HuH-7 (cell line): ENCODE measurements around the gene SLC6A13.

Experiments used
- DNase-seq: peaks from one replicate; pipeline ENCODE4 v3.0.0; 2011; ENCODE audit warnings: low spot score

The SLC6A13 gene

DNA sequence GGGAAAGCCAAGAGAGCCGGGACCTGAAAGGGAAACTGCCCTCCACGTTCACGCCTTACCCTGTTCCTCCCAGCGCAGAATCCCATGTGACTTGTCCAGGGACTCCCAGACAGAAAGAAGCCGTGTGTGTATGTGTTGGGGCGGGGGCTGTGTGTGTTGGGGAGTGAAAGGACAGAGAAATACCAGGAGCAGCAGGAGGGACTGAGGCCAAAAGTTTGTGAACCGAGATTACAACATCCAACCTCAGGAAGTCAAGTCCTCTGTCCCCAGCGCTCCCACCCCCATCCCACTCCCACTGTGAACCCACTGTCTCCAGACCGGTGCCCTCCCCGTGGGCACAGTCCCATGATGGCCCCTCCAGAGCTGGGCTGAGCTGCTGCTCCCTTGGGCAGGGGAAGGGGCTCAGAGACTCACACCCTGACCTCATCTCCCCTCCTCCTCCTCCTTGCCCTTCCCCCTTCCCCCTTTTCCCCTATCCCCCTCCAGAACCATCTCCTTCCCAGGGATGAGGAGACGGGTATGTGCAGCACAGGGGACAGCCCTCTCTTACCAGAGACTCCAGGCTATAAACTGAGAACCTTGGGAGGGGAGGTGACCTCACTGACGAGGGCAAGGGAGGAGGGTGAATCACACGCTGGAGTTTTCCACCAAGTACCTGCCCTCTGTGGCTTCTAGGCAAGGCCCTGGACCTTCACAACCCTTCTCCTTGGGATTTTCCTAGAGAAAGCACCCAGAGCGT lies 48.5 kb downstream of the SLC6A13 start, which contains the start of gene SLC6A12:
SLC6A12 (minus strand) TSS at position 155 of the 739 bp plus-strand sequence. CDS start 4,171 bp downstream, outside the sequence.
- DNase-seq: no peak

DNA sequence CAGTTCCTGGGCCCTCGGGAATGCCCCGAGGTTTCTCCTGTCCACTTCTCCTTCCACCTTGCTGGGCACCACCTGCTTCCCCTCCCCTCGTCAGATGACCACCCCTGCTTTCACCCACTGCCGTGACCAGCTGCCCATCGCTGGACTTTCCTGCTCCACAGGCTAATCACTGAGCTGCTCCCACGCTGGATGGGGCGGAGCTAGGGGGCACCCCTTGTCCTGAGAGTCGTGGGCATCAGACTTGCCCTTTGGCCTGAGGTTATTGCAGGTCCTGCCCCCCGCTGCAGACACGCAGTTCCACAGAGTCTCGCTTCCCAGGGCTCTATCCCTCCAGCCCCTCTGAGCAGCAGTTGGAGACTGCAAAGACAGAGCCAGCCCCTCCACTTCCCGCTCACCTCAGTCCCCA lies 49.1 kb downstream of the SLC6A13 start:
- DNase-seq: no peak

DNA sequence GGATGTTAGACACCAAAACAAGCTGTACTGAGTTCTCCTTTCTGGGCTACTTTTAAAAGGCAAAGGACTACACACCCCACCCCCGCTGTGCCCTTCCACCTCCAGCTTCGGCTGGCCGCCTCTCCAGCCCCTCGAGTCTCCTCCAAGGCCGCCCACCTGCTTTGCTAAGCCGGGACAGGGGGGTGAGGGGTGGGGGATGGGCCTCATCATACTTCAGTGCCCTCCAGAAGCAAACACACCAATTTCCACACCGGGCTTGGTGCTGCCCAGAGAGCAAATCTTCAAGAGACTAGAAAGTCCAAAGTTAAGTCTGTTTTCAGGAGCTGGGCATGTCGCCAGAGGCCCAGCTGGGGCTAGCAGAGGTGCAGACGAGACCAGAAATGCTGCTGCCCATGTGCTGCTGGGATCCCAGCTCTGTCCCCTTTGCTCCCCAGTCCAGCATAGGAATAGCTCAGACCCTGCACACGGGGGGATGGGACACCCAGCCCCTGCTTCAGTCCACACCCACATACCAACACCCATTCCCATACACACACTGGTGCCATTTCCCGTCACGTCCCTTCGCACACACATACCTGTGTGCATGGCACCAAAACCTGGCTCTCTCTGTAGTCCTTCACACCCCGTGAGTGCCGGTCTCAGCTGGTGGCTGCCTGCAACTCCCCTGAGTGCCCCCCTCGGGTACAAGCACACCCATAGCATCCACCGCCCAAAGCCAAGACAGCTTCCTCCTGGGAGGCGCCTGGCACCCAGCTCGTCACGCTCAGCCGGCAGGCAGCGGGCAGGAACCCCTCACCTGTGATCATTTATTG lies 49.7 kb downstream of the SLC6A13 start:
- no peak for DNase-seq

GRCh38 chr12:212415-212714 lies 50.3 kb downstream of the SLC6A13 start:
- no peak for DNase-seq

DNA sequence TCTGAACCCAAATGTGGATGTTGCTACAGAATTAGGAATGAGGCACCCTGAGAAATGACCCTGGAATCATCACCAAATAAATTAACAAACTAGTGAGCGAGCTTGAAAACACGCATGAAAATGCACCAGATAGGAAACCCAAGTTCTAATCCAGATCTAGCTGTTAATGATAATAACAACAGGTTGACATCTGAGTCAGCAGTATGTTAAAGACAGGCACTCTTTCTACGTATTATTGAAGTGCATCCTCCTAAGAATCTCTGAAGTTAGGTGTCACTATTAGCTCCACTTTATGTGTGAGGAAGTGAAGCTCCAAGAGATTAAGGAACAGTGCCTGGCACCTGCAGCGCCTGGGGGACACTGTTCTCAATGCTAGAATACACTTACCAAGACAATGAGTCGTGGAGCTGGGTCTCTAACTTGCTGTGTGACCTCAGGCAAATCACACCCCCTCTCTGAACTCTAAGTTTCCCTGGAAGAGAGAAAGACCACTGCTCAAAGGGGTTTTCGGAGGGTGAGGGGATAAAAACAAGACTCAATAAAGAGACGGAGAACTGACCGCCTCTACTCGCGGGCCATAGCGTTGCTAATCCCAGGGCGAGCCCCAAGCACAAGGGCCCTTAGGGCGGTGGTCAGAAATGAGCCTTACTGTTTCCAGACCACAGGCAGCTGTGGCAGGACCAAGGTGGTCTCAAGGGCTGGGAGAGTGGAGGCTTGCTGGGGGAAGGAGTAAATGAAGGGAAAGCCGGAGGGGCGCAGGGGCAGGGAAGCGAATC lies 50.8 kb downstream of the SLC6A13 start:
- DNase-seq: no peak

DNA sequence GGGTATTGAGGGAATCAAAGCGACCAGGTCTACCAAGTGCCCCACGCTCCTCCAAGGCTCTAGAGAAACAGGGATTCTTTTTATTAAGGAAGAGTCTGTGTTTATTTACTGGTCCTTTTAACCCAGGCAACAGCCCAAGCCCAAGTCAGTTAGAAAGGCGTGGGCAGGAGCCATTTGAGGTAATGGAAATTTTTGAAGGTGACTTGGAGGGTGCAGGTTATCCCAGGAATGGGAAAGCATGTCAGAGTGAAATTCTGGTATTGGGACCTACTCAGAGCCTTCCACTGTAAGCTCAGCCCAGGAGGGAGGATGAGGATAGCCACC lies 51.5 kb downstream of the SLC6A13 start:
- DNase-seq: peak; percentile 32

- peak; percentile 91 for DNase-seq
Observed at GRCh38 chr12:210277-211141, 52.1 kb downstream of the SLC6A13 start.

DNA sequence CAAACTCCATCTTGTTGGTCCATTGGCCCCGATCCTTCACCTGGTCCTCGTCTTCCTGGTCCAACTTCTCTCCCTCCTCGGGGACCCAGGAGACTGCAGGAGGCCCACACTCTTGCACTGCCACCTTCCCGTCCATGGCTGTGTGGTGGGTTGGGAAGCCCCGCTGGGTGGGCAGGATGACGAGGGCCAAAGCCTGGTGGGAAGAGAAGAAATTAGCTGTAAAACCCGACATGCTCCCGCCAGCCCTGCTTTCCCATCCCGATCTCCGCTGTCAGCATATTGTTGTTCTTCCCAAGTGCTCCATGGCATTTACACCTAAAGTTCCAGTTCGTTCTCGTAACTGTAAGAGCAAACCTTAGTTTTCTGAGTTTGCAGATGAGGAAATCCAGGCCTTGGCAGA lies 52.8 kb downstream of the SLC6A13 start:
- peak; percentile 24 for DNase-seq

DNA sequence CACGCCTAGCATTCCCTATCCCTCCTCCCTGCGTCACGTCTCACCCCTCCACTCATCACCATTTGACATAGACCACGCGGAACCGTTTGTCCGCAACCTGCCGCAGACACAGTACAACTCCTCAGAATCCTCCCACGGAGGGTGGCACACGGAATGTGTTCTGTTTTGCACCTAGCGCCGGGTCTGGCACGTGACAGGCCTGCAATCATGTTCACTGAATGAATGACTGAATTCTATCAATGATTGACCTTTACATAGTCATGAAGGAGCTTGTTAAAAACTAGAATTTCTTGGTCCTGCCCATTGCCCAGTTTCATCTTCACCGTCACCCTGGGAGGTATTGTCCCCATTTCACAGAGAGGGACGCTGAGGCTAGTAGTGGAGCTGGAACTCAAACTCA lies 53.4 kb downstream of the SLC6A13 start:
- no peak for DNase-seq

DNA sequence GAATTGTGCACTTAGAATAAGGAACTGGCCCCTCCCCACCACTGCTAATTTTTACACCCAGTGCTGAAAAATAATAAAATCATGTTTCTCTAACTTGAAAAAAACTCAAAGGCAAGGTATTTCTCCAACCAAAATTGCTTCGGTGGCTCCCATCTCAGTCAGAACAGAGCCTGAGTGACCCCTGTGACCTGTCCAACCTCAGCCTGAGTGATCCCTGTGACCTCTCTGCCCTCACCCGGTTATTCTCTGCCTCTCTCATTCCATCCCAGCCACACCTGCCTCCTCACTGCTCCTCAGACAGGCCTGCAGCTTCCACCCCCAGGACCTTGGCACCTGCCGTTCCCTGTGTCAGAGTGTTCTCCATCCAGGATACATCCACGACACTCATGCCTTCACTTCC lies 53.8 kb downstream of the SLC6A13 start:
- no peak for DNase-seq

DNA sequence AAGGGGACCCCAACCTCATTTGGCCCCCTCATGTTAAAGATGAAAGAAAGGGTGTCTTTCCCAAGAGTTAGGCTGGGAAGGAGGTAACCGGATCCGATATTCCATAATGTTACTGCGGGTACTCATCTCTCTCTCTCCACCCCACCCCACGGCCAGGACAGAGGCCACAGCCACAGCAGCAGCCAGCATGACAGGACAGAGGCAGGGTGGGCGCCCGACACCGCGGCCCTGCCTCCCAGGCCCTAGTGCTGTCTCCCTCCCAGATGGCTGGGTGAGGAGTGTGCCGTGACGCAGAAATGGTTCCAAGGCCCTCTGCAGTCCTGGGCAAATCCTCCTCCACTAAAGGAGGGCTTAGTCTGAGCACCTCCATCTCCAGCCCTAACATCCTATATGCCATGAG lies 54.8 kb downstream of the SLC6A13 start:
- no peak for DNase-seq

DNA sequence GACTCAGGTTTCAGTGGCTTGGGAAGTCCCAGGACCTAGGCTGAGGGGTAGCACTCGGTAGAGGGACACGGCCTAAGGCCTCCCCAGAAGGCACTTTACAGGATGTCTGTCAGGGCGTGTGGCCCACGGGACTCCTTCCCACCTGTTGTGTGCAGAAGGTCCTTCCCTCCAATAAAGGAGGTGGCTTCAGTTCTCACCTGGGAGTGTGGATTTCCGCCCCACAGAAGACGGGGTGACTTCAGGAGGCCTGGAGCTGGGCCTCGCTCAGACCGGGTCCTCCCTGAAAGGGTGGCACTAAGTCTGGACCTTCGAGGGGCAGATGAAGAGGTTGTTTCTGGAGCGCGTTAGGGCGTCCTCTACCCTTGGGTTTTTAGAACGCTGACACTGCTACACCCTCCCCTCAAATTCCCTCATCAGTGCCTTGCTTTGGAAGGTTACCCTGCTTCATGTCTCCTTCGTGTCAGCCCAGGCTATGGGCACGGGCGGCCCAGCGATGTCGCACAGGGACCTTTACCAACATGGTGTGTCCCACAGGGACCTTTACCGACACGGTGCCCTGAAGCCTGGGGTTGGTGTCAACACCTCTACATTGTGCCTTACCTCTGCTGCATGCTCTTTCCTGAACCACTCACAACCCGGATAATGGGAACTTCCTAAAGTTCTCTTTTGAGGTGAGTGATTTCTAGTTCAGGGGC lies 55.7 kb downstream of the SLC6A13 start:
- DNase-seq: no peak

DNA sequence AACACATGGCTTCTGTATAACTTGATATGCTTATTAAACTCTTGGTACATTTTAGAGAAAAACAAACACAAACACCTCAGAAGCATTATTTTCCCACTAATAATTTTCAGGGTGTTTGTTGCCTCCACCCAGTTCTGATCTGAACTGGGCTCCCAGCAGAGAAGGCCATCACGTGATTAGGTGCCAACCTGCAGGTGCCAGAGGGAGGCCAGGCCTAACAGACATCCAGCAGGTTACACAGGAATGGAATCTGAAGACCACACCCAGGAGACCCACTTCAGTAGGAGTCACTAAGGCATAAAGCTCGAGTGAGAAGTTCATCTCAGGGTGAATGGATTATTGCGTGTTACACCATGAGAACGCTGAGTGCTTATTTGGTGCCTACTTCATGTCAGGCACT lies 57.6 kb downstream of the SLC6A13 start:
- no peak for DNase-seq

DNA sequence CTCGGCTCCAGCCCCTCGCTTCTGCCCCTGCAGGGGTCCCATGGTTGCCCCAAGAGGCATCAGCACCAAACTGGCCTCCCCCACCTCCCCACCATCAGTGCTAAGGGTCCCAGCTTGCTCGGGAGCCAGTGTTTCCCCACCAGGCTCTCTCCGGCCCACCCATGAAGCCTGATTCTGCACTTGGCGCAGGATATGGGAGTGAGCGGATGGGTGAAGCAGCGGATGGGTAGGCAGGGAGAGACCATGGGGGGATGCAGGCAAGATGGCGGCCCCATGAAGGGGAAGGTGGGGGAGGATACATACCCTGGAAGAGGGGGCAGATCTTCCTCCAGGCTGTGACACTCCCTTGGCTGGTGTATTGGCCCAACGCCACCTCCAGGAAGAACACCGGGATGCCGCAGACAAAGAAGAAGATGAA lies 58.4 kb downstream of the SLC6A13 start:
- DNase-seq: no peak

DNA sequence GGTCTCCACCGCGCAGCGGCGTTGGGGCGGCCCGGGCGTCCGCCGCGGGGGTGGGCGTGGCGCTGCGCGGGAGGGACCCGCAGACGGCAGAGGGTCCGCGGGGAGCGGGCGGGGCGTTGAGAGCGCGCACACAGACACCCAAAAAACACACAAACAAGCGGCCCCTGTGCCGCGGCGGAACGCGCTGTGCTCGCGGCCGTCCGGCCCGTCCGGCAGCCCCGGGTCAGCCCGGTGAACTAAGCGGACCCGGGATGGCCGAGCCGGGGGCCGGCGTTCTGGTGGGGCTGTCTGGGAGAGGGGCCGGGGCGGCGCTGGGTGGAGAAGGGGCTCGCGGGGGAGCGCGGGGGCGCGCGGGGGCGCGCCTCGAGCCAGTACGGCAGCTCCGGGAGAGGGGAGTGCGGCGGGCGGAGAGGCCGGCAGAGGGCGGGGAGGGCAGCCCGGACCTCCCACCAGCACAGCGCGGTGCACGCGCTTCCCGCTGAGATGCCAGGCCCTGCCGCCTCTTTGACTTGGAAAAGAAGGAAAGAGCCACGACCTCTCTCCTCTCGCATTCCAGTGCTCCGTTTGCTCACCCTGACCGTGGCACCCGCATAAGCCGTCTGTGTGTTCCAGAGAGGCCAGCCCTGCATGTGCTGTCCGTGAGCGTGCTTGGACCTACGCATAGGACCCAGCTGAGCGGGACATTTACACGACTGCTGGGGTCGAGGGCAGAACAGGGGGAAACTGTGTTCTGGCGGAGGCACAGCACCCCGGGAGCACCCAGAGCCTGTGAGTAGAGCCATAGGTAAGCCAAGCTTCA lies 59.0 kb downstream of the SLC6A13 start:
- no peak for DNase-seq

DNA sequence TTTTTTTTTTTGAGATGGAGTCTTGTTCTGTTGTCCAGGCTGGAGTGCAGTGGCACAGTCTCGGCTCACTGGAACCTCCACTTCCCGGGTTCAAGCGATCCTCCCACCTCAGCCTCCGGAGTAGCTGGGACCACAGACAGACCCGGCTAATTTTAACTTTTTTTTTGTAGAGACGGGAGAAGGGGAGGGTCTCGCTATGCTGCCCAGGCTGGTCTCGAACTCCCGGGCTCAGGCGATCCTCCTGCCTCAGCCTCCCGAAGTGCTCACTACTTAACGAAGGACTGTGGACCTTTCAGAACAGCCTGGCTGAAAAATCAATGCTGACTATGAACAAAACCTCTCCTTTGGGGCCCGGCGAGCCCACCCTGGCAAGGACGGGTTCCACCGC lies 59.6 kb downstream of the SLC6A13 start:
- DNase-seq: no peak

GRCh38 chr12:202081-202731 lies 60.4 kb downstream of the SLC6A13 start:
- DNase-seq: no peak

DNA sequence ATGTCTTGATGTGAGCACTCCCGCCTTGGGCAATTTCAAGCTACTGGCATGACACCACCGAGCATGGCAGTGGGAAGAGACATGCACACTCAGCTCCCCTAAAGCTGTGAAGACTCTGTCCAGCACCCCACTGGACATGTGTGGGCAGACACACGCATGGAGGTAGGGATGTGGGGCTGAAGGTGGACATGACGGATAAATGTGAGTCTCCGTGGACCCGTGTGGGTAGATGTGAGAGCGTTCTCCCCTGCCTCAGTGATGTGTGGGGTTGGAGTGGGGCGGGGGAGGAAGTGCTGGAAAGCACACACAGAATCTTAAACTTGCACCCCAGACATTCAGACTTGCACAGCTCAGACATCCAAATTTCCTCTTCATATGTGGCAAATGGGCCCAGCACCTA lies 61.3 kb downstream of the SLC6A13 start:
- DNase-seq: no peak

DNA sequence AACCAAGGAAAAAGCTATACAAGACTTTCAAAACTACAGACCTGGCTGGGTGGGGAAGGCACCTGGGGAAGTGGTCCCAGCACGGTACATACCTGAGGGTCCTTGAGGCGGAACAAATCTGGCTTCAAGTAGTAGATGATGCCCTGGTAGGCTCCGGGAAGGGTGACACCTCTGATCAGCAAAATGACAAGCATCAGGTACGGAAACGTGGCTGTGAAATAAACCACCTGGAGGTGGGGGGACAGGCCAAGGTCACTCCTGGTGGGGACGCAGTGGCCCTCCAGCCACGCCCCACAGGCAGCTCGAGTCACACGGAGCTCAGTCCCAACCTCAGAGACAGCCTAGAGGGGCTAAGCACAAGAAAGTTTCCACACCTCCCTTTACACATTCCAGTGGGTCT lies 63.9 kb downstream of the SLC6A13 start:
- DNase-seq: no peak
